Cardiac muscle cell (in vitro differentiated cells and primary cell): ENCODE measurements around the gene TMEM200B. TPM values are rescaled to one million over a fixed set of nuclear protein-coding genes. Genes with fewer than 3 reads are reported as not detected.

Experiments used
- DNase-seq, 2 donors: peaks; one replicate each; pipeline versions ENCODE4 v3.0.0 to v3.0.0-alpha.2; 2010 to 2017; ENCODE audit warnings: low read depth in 1 of 2, low spot score in 1 of 2
- H3K27ac ChIP-seq: fragments of 200-600 bp; sonication (generic); 2 replicates; pipeline ENCODE4 v1.5.1; 2016
- H3K27me3 ChIP-seq: fragments of 200-600 bp; sonication (generic); 2 replicates; pipeline ENCODE4 v1.6.0; 2016; ENCODE audit warnings: control low read depth
- H3K36me3 ChIP-seq: fragments of 200-600 bp; sonication (generic); 2 replicates; pipeline ENCODE4 v1.5.1; 2016; ENCODE audit warnings: control low read depth
- H3K4me1 ChIP-seq: fragments of 200-600 bp; sonication (generic); 2 replicates; pipeline ENCODE4 v1.8.1; 2017; ENCODE audit warnings: low read depth, mild to moderate bottlenecking, mixed run types
- H3K4me3 ChIP-seq: fragments of 200-600 bp; sonication (generic); 2 replicates; pipeline ENCODE4 v1.5.1; 2016; ENCODE audit warnings: mild to moderate bottlenecking
- H3K9me3 ChIP-seq: fragments of 200-600 bp; sonication (generic); 2 replicates; pipeline ENCODE4 v1.5.1; 2017; ENCODE audit warnings: low read depth, mild to moderate bottlenecking, control low read depth
- polyA plus RNA-seq: library from polyadenylated mRNA; unstranded; fragments of >200 nt; fragmentation: Nextera tagmentation; extraction: Ambion mirVana; gene quantifications from 2 replicates; pipeline ENCODE4 v1.2.1, GENCODE V29; 2016
- total RNA-seq: library from RNA; depleted of rRNA; stranded (reverse); fragments of >200 nt; gene quantifications from 2 replicates; pipeline ENCODE4 v1.2.3, GENCODE V29; 2016
- TF ChIP-seq, protein P1 (sequence below): IDR thresholded peaks from 2 replicates; pipeline ENCODE4 v1.5.1; 2012; ENCODE audit warnings: low read depth, mild to moderate bottlenecking, low read length

Gene TMEM200B
- total and polyA plus RNA-seq, 2 experiments from 2014 or later, result 18.7 to 37.6 TPM

DNA sequence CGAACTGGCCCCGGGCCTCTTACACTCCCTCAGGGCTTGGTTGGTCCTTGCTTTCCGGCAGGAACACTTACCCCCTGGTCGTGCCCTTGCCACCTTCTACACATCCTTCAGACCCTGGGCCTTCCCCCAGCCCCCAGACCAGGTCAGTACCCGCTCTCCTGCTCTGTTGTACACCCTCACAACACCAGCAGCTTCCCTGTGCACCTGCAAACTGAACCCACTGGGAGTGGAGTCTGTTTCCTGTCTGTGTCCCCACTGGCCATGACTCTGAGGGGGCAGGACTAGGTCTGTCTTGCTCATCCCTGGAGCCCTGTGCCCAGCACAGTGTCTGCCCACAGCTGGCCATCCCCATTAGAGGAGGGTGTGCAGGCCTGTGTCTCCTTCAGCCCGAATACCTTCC is 2.1 kb upstream of the TMEM200B start:
- Histone ChIP-seq H3K27me3 (peaks cover 18% of the 10 kb centered on the region), H3K4me3 (no peak overlapping the region), H3K36me3 (no peaks in the 10 kb centered on the region), H3K27ac (no peak overlapping the region), H3K4me1 (no peaks in the 10 kb centered on the region), H3K9me3 (no peaks in the 10 kb centered on the region)
- no peak for DNase-seq
- TF ChIP-seq, protein P1, sequence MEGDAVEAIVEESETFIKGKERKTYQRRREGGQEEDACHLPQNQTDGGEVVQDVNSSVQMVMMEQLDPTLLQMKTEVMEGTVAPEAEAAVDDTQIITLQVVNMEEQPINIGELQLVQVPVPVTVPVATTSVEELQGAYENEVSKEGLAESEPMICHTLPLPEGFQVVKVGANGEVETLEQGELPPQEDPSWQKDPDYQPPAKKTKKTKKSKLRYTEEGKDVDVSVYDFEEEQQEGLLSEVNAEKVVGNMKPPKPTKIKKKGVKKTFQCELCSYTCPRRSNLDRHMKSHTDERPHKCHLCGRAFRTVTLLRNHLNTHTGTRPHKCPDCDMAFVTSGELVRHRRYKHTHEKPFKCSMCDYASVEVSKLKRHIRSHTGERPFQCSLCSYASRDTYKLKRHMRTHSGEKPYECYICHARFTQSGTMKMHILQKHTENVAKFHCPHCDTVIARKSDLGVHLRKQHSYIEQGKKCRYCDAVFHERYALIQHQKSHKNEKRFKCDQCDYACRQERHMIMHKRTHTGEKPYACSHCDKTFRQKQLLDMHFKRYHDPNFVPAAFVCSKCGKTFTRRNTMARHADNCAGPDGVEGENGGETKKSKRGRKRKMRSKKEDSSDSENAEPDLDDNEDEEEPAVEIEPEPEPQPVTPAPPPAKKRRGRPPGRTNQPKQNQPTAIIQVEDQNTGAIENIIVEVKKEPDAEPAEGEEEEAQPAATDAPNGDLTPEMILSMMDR, result no peak

DNA sequence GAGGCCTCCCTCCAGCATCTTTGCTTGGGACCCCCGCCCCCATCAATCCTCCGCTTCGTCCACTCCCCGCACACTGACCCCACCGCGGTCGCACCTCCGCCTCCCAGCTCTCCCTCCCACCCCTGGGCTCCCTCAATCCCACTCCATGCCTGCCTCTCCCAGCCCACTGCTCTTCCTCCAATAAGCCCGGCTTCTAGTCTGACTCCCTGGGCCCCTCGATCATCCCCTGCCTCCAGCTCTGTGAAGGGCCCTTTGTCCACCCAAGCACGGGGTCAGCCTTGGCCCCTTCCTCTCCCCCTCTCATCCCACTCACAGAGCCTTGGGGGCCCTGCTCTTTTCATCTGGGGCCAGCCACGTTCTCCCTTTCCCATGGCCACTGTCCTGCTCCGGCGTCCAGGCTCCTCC is 1.5 kb upstream of the TMEM200B start:
- no peaks in the 10 kb centered on the region for H3K4me1 ChIP-seq
- H3K36me3 ChIP-seq, result no peaks in the 10 kb centered on the region
- peaks cover 18% of the 10 kb centered on the region for H3K27me3 ChIP-seq
- TF ChIP-seq, protein P1, result no peak
- H3K4me3 ChIP-seq, result no peak overlapping the region
- no peaks in the 10 kb centered on the region for H3K9me3 ChIP-seq
- H3K27ac ChIP-seq, result peak overlapping the region; percentile 73
- DNase-seq, result no peak

DNA sequence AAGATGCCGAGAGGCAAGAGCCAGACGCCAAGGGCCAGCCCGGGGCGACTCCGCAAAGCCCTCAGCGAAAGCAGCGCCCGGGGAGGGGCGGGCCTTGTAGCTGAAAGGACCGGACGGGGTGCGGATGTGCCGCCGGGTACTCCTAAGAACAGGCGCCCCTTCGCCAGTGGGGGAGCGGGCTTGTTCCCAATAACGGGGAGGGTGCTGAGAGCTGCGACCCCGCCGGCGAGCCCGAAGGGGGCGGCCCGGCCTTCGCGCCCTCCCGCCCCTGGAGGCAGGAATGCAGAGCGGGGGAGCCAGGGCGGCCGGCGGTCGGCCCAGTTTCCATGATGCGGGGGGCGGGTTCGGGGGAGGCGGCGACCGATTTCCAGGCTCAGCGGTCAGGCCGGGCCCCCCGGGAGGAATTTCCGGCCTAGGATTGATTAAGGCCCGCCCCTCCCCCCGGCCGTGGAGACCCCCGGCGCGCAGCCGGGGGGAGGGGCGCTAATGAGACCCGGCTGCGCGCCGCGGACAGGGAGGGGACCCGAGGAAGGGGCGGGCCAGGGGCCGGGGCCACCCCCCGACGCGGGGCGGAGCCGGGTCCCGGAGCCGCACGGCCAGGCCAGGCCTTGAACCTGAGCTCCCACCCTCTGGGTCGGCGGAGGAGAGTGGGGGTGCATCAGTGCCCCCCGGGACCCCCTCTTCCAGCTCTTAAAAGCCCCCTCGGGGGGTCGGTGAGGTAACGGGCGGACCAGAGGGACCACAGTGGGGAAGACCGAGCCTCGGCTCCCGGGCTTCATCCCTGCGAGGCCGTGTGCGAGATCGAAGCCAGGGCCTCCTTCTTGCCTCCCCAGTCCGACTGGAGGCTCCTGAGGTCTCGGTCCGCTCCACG is 898 bp upstream of the TMEM200B start:
- Histone ChIP-seq H3K27me3 (peaks cover 18% of the 10 kb centered on the region), H3K27ac (peak overlapping the region; percentile 73), H3K4me1 (no peaks in the 10 kb centered on the region), H3K4me3 (peak overlapping the region; percentile 42), H3K36me3 (no peaks in the 10 kb centered on the region), H3K9me3 (no peaks in the 10 kb centered on the region)
- peak; percentile 93 for DNase-seq
- TF ChIP-seq, protein P1, result peak; percentile 68

DNA sequence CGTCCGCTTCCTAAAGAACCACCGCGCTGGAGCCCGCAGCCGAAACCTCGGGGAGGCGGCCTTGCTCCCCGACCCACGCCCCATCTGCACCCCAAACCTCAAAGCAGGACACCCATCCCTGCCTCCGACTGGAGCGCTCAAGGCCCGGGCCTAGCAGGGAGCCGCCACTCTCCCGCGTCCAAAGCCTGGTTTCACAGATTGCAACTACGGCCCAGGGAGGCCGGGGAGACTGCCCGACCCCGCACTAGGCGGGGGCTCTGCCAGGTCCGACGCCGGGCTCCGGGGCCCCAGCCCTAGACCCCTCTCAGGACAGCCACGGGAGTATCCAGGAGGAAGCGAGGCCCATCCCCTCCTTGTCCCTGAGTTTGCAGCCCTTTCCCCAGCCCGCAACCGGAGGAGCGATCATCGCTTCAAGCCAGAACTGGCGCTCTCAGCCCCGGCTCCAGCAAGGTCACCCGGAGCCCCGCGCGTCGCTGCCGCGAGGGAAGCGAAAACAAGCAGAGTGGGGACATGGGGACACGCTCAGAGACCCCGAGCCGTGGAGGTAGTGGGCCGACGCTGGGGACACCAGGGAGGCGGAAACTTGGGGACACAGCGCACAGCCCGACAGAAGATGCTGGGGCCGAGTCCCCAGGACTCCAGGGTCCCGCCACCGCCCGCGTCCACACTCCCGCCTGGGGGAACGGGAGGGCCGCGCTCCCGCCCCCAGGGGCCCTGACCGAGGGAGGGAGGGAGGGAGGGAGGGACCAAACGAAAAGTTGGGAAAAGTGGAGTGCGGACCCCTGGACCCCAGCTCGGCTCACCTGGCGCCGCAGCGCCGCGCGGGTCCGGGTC is 433 bp downstream of the TMEM200B start:
- peak overlapping the region; percentile 73 for H3K27ac ChIP-seq
- H3K4me3 ChIP-seq, result peak overlapping the region; percentile 42
- no peaks in the 10 kb centered on the region for H3K9me3 ChIP-seq
- peaks cover 3% of the 10 kb centered on the region for H3K4me1 ChIP-seq
- peaks cover 18% of the 10 kb centered on the region for H3K27me3 ChIP-seq
- DNase-seq, result peak; percentile 48 to 53
- TF ChIP-seq, protein P1, result no peak
- no peaks in the 10 kb centered on the region for H3K36me3 ChIP-seq

DNA sequence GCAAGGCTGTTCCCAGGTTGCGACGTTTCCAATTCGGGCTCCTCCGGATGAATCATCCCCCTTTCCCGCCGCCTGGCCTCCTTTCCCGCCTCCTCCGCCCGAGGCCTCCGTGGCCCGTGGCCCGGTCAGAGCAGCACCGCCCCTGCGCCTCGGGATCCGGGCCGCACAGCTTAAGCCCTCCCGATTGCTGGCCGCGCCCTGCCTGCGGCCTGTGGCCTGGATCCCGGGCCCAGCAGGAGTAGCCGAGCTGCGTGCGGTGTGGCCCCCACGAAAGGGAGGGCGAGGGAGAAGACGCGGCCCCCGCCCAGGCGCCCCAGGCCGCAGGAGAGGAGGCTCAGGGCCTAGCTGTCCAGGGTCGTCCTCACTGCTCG is 1.0 kb downstream of the TMEM200B start:
- peak overlapping the region; percentile 73 for H3K27ac ChIP-seq
- peak overlapping the region; percentile 42 for H3K4me3 ChIP-seq
- H3K4me1 ChIP-seq, result peaks cover 3% of the 10 kb centered on the region
- peak; percentile 32 to 89 for DNase-seq
- no peaks in the 10 kb centered on the region for H3K9me3 ChIP-seq
- TF ChIP-seq, protein P1, result no peak
- H3K36me3 ChIP-seq, result no peaks in the 10 kb centered on the region
- peaks cover 18% of the 10 kb centered on the region for H3K27me3 ChIP-seq
